T-helper 1 cell treated with Interleukin-12 subunit alpha and Interleukin-12 subunit beta and Interleukin-4 antibody, amounts not matched to agents 30 ng/mL and 1 ng/mL, for 36 hours (primary cell): ENCODE measurements around the gene ELP1. TPM values are rescaled to one million over a fixed set of nuclear protein-coding genes. Genes with fewer than 3 reads are reported as not detected.
"Not testable (repeated sequence)": the region's sequence is repeated elsewhere in the genome, so short reads cannot be mapped to it uniquely, and the experiment has no call there.

Source experiments
- intact Hi-C: fragments of 100-400 bp; cut with micrococcal nuclease; formaldehyde crosslinking; loops from one replicate; pipeline ENCODE4 v1.15.1; 2024
- total RNA-seq: library from RNA; stranded (reverse); gene quantifications from 2 replicates; pipeline ENCODE4 v1.2.3, GENCODE V29; 2022

ELP1 gene
- 27.9 and 32.9 TPM in 2 replicates for total RNA-seq

GRCh38 chr9:108933718-108934322, at the start of gene ELP1:
Gene ELP1, minus strand, starts transcription at chr9:108934124. Its CDS starts 2,978 bp downstream, at chr9:108931146.
- intact Hi-C loops: loop anchor here (1.0 to 10.0 kb wide), 13 partner anchors 79 to 1651 kb away; partner anchors contain the start of genes CTNNAL1, EPB41L4B, RAD23B and TXN

- intact Hi-C loops: no loop called here
Observed at GRCh38 chr9:108980893-108981292, 47.0 kb upstream of the ELP1 start.

- intact Hi-C loops: no loop called here
Observed at GRCh38 chr9:108978205-108978604, 44.3 kb upstream of the ELP1 start.

- intact Hi-C loops: no loop called here
Observed at GRCh38 chr9:108973895-108974294, 40.0 kb upstream of the ELP1 start.

GRCh38 chr9:108972626-108973209, 38.8 kb upstream of the ELP1 start:
- intact Hi-C loops: no loop called here

GRCh38 chr9:108972186-108972585, 38.3 kb upstream of the ELP1 start:
- intact Hi-C loops: no loop called here

GRCh38 chr9:108971392-108971791, 37.5 kb upstream of the ELP1 start:
- intact Hi-C loops: not testable (repeated sequence)

GRCh38 chr9:108967916-108968315, 34.0 kb upstream of the ELP1 start:
- intact Hi-C loops: no loop called here

- intact Hi-C loops: no loop called here
Observed at GRCh38 chr9:108963459-108964143, 29.7 kb upstream of the ELP1 start.

GRCh38 chr9:108961151-108961550, 27.2 kb upstream of the ELP1 start:
- intact Hi-C loops: no loop called here

- intact Hi-C loops: no loop called here
Observed at GRCh38 chr9:108960331-108960730, 26.4 kb upstream of the ELP1 start.

GRCh38 chr9:108956631-108957026, 22.7 kb upstream of the ELP1 start:
- intact Hi-C loops: no loop called here

GRCh38 chr9:108956022-108956630, 22.2 kb upstream of the ELP1 start:
- intact Hi-C loops: no loop called here

- intact Hi-C loops: loop anchor here (1.0 to 5.0 kb wide), 4 partner anchors 103 to 1487 kb away; no protein-coding TSS in a partner anchor
Observed at GRCh38 chr9:108953983-108954574, 20.2 kb upstream of the ELP1 start.

- intact Hi-C loops: loop anchor here (5.0 kb wide), 2 partner anchors 484 to 1484 kb away; no protein-coding TSS in a partner anchor
Observed at GRCh38 chr9:108951578-108951977, 17.7 kb upstream of the ELP1 start.

- intact Hi-C loops: loop anchor here (5.0 kb wide), 2 partner anchors 483 to 1483 kb away; no protein-coding TSS in a partner anchor
Observed at GRCh38 chr9:108950168-108950567, 16.2 kb upstream of the ELP1 start.

- intact Hi-C loops: loop anchor here (10.0 kb wide), 1 partner anchor 945 kb away; no protein-coding TSS in a partner anchor
Observed at GRCh38 chr9:108939975-108940374, 6.1 kb upstream of the ELP1 start.

GRCh38 chr9:108937561-108938305, 3.8 kb upstream of the ELP1 start:
- intact Hi-C loops: loop anchor here (10.0 kb wide), 1 partner anchor 947 kb away; no protein-coding TSS in a partner anchor

GRCh38 chr9:108934323-108934893, 484 bp upstream of the ELP1 start, which contains the start of gene ABITRAM:
Gene ABITRAM, plus strand, starts transcription at chr9:108934400. Its CDS starts 87 bp downstream, at chr9:108934487.
- intact Hi-C loops: loop anchor here (1.0 to 10.0 kb wide), 13 partner anchors 79 to 1651 kb away; partner anchors contain the start of genes CTNNAL1, EPB41L4B, RAD23B and TXN

GRCh38 chr9:108933231-108933717, 650 bp downstream of the ELP1 start:
- intact Hi-C loops: loop anchor here (10.0 kb wide), 1 partner anchor 952 kb away; no protein-coding TSS in a partner anchor
